HG03460 (cell line): Measurements from ENCODE around the gene GRXCR2.
"Not testable (repeated sequence)": the region's sequence is repeated elsewhere in the genome, so short reads cannot be mapped to it uniquely, and the experiment has no call there.

Source experiments
- ATAC-seq: cut with Tn5 transposase; IDR thresholded peaks from one replicate; pipeline ENCODE4 v1.9.1; 2021; ENCODE audit not compliant: unreplicated experiment

GRXCR2 gene

GRCh38 chr5:145836241-145836640 is 36.6 kb downstream of the GRXCR2 start:
- ATAC-seq: not testable (repeated sequence)

DNA sequence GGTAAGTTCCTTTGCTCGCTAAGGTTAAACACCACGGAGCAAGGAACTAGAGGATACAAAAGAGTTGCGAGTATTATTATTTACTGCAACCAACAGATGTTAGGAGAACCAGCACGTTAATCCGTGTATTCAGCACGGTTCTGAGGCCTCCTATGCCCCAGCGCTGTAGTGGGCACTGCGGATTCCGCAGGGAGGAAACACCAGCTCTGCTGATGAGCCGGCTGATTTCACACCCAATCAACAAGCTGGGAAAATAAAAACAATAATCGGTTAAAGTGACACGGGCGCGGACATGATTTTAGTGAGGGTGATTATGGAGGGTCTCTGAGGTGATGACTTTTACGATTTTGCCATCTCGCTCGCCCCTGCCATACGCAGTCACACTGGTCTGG is 37.0 kb downstream of the GRXCR2 start:
- peak; percentile 15 for ATAC-seq

DNA sequence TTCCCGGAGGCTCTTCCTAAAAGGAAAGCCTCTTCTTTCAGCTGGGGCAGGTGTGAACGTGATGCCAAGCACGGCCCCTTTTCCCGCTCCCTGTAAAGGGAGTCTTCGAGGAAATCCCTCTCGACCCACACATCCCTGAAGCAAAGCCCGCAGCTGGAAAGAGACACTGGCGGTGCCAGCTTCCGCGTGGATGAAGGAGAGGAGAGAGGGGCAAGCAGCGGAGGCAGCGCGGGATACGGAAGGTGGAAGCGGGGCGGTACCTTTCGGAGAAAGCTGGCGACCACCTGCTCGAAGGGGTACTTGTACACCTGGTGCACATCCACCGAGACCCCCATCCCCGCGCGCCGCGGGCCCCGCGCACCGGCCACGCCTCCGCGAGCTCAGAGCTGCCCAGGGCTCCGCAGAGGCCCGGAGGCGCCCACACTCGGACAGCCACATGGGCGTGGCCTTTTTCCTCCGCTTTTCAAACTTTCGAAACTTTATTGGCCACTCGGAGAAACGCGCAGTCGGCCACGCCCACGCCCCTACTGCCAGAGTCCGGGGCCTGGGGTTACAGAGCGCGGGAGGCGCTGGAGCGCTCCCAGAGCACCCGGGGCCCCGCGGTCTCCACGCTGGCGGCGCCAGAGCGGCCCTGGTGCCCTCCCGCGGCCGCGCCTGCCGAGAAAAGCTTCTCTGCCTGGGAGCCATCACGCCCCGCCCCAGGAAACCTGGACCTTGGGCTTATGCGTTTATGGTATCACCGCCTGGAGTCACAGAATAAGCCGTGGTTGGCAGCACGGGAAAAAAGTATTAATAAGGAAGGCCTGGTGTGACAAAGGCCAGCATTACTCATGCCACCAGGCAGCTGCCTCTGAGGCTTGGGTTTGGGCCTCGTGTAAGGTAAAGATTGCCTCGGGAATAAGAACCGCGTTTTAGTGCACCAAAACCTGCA is 37.6 kb downstream of the GRXCR2 start, which contains the start of gene PRELID2:
PRELID2 (minus strand) TSS at position 426 of the 931 bp plus-strand sequence; CDS start at position 335, 91 bp downstream.
- ATAC-seq: peak; percentile 88

DNA sequence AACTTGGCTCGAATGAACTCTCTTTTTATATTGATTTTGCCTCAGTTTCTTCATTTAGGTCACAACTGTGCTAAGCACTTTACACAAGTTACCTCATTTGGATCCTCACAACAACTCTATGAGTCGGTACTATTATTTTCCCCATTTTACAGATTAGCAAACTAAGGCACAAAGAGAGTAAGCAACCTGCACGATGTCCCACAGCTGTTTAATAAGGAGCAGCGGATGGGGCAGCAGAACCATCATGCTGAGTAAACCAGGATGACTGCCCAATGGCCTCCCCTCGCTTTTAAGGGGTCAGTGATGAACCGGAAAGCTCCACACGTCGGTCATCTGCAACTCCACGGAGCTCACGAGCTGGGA is 38.3 kb downstream of the GRXCR2 start:
- peak; percentile 2 for ATAC-seq

GRCh38 chr5:145833631-145834200 is 39.1 kb downstream of the GRXCR2 start:
- ATAC-seq: no peak

GRCh38 chr5:145830594-145830993 is 42.2 kb downstream of the GRXCR2 start:
- ATAC-seq: no peak

DNA sequence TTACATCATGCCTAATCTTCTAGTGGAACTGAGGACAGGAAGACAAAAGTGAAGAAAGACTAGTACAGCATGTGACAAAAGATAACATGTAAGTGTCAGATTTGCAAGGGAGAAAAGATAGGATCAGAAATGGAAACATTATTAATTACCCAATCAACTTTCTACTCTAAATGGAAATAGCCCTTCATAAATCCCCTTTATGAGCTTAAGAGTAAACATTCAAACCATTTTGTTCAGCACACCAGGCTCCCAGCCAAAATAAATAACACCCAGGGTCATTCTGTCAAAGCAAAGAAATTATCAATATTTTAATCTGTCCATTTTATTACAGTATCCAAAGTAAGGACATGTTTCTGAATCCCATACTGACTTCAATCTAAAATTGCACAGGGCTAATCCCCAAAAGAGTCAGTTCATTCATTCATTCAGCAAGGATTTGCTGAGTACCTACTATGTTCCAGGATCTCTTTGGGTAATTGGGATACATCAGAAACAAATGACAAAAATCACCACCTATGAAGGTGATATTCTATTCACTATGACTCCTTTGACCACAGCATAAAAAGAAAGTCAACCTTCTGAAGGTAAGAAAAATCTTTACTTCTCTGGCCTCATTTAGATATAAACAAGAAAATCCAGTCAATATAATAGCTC is 43.0 kb downstream of the GRXCR2 start:
- no peak for ATAC-seq

DNA sequence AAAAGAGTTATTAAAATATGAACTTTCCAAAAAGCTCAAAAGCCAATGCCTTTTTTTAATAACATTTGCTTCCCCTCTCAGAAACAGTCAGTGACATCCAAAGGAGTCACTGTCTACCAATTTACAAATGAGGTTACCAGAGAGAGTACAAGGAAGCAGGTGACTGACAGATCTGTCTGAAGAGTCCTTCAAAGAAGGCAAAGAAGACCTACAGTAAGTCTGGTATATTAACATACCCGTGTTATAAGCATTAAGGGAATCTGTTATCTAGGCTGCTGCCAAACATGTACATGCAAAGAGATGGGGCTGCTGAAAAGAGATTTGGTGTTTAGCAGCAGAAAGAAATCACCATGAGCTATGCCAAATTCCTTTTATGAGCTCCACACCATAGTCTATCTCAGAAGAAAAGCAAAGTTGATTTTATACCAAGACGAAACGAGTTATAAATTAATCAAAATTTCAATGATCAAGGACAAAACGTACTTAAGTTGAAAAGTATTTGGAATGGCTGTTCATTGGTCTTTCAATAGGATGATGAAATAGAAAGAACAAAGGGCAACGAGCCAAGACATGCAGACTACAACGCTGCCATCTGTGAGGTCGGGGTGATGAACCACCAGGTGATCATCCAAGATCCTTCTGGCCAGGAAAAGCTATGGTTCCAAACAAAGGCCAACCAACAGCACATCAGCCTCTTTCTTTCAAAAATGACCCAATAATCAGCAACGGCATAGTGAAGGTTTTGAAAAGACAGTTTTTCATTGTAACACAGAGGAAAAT is 45.7 kb downstream of the GRXCR2 start:
- no peak for ATAC-seq

GRCh38 chr5:145825751-145826180 is 47.0 kb downstream of the GRXCR2 start:
- no peak for ATAC-seq

- no peak for ATAC-seq
These were observed 48.8 kb downstream of the GRXCR2 start for GRCh38 chr5:145824040-145824439.

DNA sequence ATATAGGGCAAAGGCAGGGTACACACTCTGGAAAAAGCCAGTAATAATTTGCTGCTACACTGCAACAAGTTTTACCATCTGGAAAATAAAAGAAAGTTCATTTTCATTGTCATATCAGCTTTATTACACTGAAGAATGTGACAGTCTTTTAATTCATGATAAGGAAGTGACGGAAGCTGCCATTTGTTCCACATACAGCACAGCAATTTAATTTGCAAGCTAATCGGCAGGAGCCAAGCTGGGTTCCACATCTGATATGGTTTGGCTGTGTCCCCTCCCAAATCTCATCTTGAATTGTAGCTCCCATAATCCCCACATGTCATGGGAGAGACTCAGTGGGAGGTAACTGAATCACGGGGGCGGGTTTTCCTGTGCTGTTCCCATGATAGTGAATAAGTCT is 54.2 kb downstream of the GRXCR2 start:
- no peak for ATAC-seq

DNA sequence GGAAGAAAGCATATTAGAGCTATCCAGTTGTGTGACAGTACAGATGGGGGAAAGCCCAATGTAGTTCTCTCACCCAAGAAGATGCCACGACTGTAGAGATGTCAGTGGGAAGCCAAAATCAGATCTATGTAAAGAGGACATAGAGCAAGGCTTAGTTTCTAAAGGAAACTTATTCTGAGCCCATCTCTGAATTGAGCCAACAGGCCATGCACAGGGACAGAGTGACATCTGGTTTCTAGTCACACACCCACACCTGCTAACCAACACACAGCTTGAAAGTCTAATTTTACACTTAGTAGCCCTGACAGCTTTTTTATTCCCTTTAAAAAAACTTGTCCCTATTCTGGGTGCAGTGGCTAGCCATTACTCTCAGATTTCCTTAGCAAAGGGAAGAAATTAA is 59.9 kb downstream of the GRXCR2 start:
- no peak for ATAC-seq

GRCh38 chr5:145811834-145812625 is 60.8 kb downstream of the GRXCR2 start:
- ATAC-seq: no peak
